Peyer's patch (tissue), 4 donors: ENCODE data around the gene EPS15.

Source experiments
- CTCF ChIP-seq, 6 experiments: fragments of 450-650 bp in 4 of 6; fragments of 200-600 bp in 2 of 6; sonication (generic) in 1 of 6; IDR thresholded peaks; one replicate each; pipeline ENCODE4 v1.5.1; 2017 to 2019; ENCODE audit warnings: antibody characterized with exemption in 6 of 6, mild to moderate bottlenecking in 3 of 6, moderate library complexity in 1 of 6
- POLR2A ChIP-seq, 2 donors: fragments of 450-650 bp; IDR thresholded peaks; one replicate each; pipeline ENCODE4 v1.5.1; 2017; ENCODE audit warnings: antibody characterized with exemption in 2 of 2, mild to moderate bottlenecking in 2 of 2, moderate library complexity in 2 of 2

- TF ChIP-seq CTCF (IDR thresholded peaks at IDR 0.05) (no peak), POLR2A (IDR thresholded peaks at IDR 0.05) (no peak)
Observed at GRCh38 chr1:51472359-51472758, 46.7 kb downstream of the EPS15 start.
